HG02678 (cell line): ENCODE data around the gene FHIT.
A peak's percentile ranks its signal among the peaks of the same experiment; 100 is the strongest.

Experiments used
- ATAC-seq: cut with Tn5 transposase; IDR thresholded peaks from one replicate; pipeline ENCODE4 v1.9.1; 2021; ENCODE audit warnings: mild to moderate bottlenecking, moderate library complexity; ENCODE audit not compliant: unreplicated experiment

The FHIT gene

GRCh38 chr3:59877263-59878037 lies 1373.8 kb downstream of the FHIT start:
- no peak for ATAC-seq

GRCh38 chr3:59876533-59877062 lies 1374.7 kb downstream of the FHIT start:
- no peak for ATAC-seq

GRCh38 chr3:59873576-59874230 lies 1377.5 kb downstream of the FHIT start:
- ATAC-seq, result no peak

GRCh38 chr3:59872128-59872527 lies 1379.1 kb downstream of the FHIT start:
- no peak for ATAC-seq

GRCh38 chr3:59867185-59868002 lies 1383.9 kb downstream of the FHIT start:
- no peak for ATAC-seq

GRCh38 chr3:59866076-59866475 lies 1385.2 kb downstream of the FHIT start:
- no peak for ATAC-seq

GRCh38 chr3:59865351-59865750 lies 1385.9 kb downstream of the FHIT start:
- ATAC-seq, result no peak

- ATAC-seq, result no peak
These were observed 1388.6 kb downstream of the FHIT start for GRCh38 chr3:59862686-59863085.

- ATAC-seq, result peak; percentile 98
These were observed 1393.5 kb downstream of the FHIT start for GRCh38 chr3:59857589-59858346.

- peak; percentile 5 for ATAC-seq
These were observed 1394.3 kb downstream of the FHIT start for GRCh38 chr3:59856934-59857460.

- no peak for ATAC-seq
These were observed 1397.1 kb downstream of the FHIT start for GRCh38 chr3:59854061-59854709.

- no peak for ATAC-seq
These were observed 1400.8 kb downstream of the FHIT start for GRCh38 chr3:59850417-59850816.

- no peak for ATAC-seq
These were observed 1405.9 kb downstream of the FHIT start for GRCh38 chr3:59845386-59845785.

- no peak for ATAC-seq
These were observed 1407.4 kb downstream of the FHIT start for GRCh38 chr3:59843821-59844220.

GRCh38 chr3:59839810-59840515 lies 1411.3 kb downstream of the FHIT start:
- ATAC-seq, result peak; percentile 97

- ATAC-seq, result no peak
These were observed 1412.0 kb downstream of the FHIT start for GRCh38 chr3:59839283-59839682.

- no peak for ATAC-seq
These were observed 1414.7 kb downstream of the FHIT start for GRCh38 chr3:59836531-59836930.

- ATAC-seq, result no peak
These were observed 1418.5 kb downstream of the FHIT start for GRCh38 chr3:59832702-59833101.

GRCh38 chr3:59832241-59832640 lies 1419.0 kb downstream of the FHIT start:
- ATAC-seq, result no peak
